Lung (tissue), 12 donors: ENCODE data around the gene KCNQ1OT1. TPM values are rescaled to one million over a fixed set of nuclear protein-coding genes. Genes with fewer than 3 reads are reported as not detected.

Experiments used
- ATAC-seq: fragments of 200-7000 bp; cut with Tn5 transposase; one replicate; pipeline ENCODE4 v1.9.1; 2020; ENCODE audit warnings: moderate number of reproducible peaks; ENCODE audit not compliant: insufficient read depth, low FRiP score
- DNase-seq, 3 donors: peaks; one replicate each; pipeline ENCODE4 v3.0.0-alpha.2; 2013 to 2017
- H3K27ac ChIP-seq, 2 donors: one replicate each; pipeline ENCODE4 v1.5.1; 2013; ENCODE audit warnings: mild to moderate bottlenecking in 2 of 2, moderate library complexity in 2 of 2, control low read depth in 1 of 2, inconsistent platforms in 1 of 2, low read depth in 1 of 2, low read length in 1 of 2
- H3K27me3 ChIP-seq, 3 donors: one replicate each; pipeline ENCODE4 v1.5.1; 2013; ENCODE audit warnings: low read length in 2 of 3; ENCODE audit not compliant: control insufficient read depth in 3 of 3, insufficient read depth in 3 of 3
- H3K36me3 ChIP-seq, 4 donors: one replicate each; pipeline ENCODE4 v1.5.1; 2013; ENCODE audit warnings: low read length in 4 of 4, mild to moderate bottlenecking in 1 of 4, moderate library complexity in 1 of 4; ENCODE audit not compliant: control insufficient read depth in 4 of 4, insufficient read depth in 4 of 4
- H3K4me1 ChIP-seq, 5 donors: one replicate each; pipeline ENCODE4 v1.5.1; 2013; ENCODE audit warnings: low read length in 5 of 5, mild to moderate bottlenecking in 2 of 5, moderate library complexity in 1 of 5; ENCODE audit not compliant: control insufficient read depth in 5 of 5, insufficient read depth in 5 of 5
- H3K4me3 ChIP-seq: one replicate; pipeline ENCODE4 v1.5.1; 2013; ENCODE audit warnings: mild to moderate bottlenecking, control low read depth, moderate library complexity
- H3K9ac ChIP-seq, 2 donors: one replicate each; pipeline ENCODE4 v1.5.1; 2013; ENCODE audit warnings: low read length in 2 of 2, control low read depth in 1 of 2; ENCODE audit not compliant: insufficient read depth in 1 of 2
- H3K9me3 ChIP-seq, 4 donors: one replicate each; pipeline ENCODE4 v1.5.1; 2013; ENCODE audit warnings: low read length in 3 of 4, mild to moderate bottlenecking in 1 of 4, moderate library complexity in 1 of 4; ENCODE audit not compliant: control insufficient read depth in 4 of 4, insufficient read depth in 3 of 4
- WGBS, 2 donors: extraction: QIAGEN DNeasy Blood & Tissue Kit; methylation state at CpG; one replicate each; pipeline ENCODE4 v1.1.7; 2013; 5-methylcytosine and 5-hydroxymethylcytosine counted together
- polyA plus RNA-seq, 2 donors: library from polyadenylated mRNA; stranded (reverse); fragments of 200-250 nt; gene quantifications; one replicate each; pipeline ENCODE4 v1.2.1, GENCODE V29; 2013
- total RNA-seq, 2 donors: library from RNA; depleted of rRNA in 1 of 2; stranded (reverse); fragments of >200 nt in 1 of 2; gene quantifications; one replicate each; pipeline ENCODE4 v1.2.1, GENCODE V29; 2014 to 2021
- TF ChIP-seq, protein P1 (sequence below): IDR thresholded peaks from 2 replicates; pipeline ENCODE4 v1.5.1; 2012; ENCODE audit warnings: mild to moderate bottlenecking; ENCODE audit errors: control extremely low read depth, extremely low read depth
- donor health status: control.
- donor health status: control.
- donor health status: Bipolar disorder and iron deficiency.
- donor health status: healthy.
- donor health status: DM: yes; HTN: yes; CAD: no.

KCNQ1OT1 gene
- total and polyA plus RNA-seq, 4 donors, result 0.02 to 14.5 (median 1.7) TPM

- Histone ChIP-seq H3K9me3 (peaks cover 0 to 2% (median 0%) of the 10 kb centered on the region in 4 donors), H3K36me3 (no peaks in the 10 kb centered on the region), H3K4me1 (peaks cover 0 to 46% (median 13%) of the 10 kb centered on the region in 5 donors), H3K27ac (no peak overlapping the region), H3K4me3 (no peak overlapping the region), H3K27me3 (no peaks in the 10 kb centered on the region), H3K9ac (no peak overlapping the region)
- WGBS, 2 donors, result 86 to 91% methylated on average over 7 of the region's 7 CpGs
- TF ChIP-seq, protein P1, sequence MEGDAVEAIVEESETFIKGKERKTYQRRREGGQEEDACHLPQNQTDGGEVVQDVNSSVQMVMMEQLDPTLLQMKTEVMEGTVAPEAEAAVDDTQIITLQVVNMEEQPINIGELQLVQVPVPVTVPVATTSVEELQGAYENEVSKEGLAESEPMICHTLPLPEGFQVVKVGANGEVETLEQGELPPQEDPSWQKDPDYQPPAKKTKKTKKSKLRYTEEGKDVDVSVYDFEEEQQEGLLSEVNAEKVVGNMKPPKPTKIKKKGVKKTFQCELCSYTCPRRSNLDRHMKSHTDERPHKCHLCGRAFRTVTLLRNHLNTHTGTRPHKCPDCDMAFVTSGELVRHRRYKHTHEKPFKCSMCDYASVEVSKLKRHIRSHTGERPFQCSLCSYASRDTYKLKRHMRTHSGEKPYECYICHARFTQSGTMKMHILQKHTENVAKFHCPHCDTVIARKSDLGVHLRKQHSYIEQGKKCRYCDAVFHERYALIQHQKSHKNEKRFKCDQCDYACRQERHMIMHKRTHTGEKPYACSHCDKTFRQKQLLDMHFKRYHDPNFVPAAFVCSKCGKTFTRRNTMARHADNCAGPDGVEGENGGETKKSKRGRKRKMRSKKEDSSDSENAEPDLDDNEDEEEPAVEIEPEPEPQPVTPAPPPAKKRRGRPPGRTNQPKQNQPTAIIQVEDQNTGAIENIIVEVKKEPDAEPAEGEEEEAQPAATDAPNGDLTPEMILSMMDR, result no peak
- no peak for DNase-seq
- no peak for ATAC-seq
Observed at GRCh38 chr11:2701230-2701629, 1.4 kb upstream of the KCNQ1OT1 start.

GRCh38 chr11:2700415-2701211, 819 bp upstream of the KCNQ1OT1 start:
- Histone ChIP-seq H3K27ac (peak overlapping the region; percentile 95 to 96), H3K9me3 (no peaks in the 10 kb centered on the region), H3K27me3 (no peaks in the 10 kb centered on the region), H3K36me3 (no peaks in the 10 kb centered on the region), H3K4me1 (peaks cover 0 to 49% (median 16%) of the 10 kb centered on the region in 5 donors), H3K9ac (peak overlapping the region in 1 of 2 donors; percentile 50), H3K4me3 (peak overlapping the region; percentile 28)
- TF ChIP-seq, protein P1, result no peak
- DNase-seq, result peak; percentile 66 to 72 (median 66)
- WGBS, 2 donors, result 48 to 55% methylated on average over 48 to 52 of the region's 52 CpGs
- peak; percentile 58 for ATAC-seq

- WGBS, 2 donors, result 45 to 54% methylated on average over 31 of the region's 31 CpGs
- no peaks in the 10 kb centered on the region for H3K9me3 ChIP-seq
- ATAC-seq (no peak), DNase-seq (peak in 1 of 3 donors; percentile 26)
- H3K27ac ChIP-seq, result peak overlapping the region in 1 of 2 donors; percentile 87
- H3K4me3 ChIP-seq, result peak overlapping the region; percentile 65
- H3K4me1 ChIP-seq, result peaks cover 3 to 52% (median 18%) of the 10 kb centered on the region in 5 donors
- TF ChIP-seq, protein P1, result no peak
- no peaks in the 10 kb centered on the region for H3K27me3 ChIP-seq
- H3K36me3 ChIP-seq, result no peaks in the 10 kb centered on the region
- peak overlapping the region; percentile 49 to 75 for H3K9ac ChIP-seq
Observed at GRCh38 chr11:2699185-2699530, 636 bp downstream of the KCNQ1OT1 start.
